ENCODE measurements around the gene RAPGEF1. TPM values are rescaled to one million over a fixed set of nuclear protein-coding genes. Genes with fewer than 3 reads are reported as not detected.
A peak's percentile ranks its signal among the peaks of the same experiment; 100 is the strongest.
"Not testable (repeated sequence)": the region's sequence is repeated elsewhere in the genome, so short reads cannot be mapped to it uniquely, and the experiment has no call there.

The RAPGEF1 gene
- total and polyA plus RNA-seq, 10 donors, result 16.9 to 137 (median 104) TPM

DNA sequence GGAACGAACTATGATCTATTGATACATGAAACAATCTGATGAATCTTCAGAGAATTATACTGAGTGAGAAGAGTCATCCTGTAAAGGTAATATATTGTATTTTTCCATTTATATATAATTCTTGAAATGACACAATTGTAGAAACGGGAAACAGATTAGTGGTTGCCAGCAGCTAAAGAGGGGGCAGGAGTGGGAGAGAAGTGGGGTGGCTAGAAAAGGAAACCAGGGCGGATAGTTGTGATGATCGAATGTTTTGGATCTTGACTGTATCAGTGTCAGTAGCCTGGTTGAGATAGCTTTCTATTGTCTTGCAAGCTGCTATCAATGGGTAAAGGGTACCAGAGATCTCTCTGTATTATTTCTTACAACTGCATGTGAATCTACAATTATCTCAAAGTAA is 17.7 kb upstream of the RAPGEF1 start:
- Histone ChIP-seq H3K27ac (no peak overlapping the region), H3K36me3 (no peaks in the 10 kb centered on the region), H3K4me3 (no peak overlapping the region), H3K27me3 (replicated peaks in 1 of 7) (peaks cover 0 to 63% (median 0%) of the 10 kb centered on the region in 7 donors), H3K9me3 (no peaks in the 10 kb centered on the region), H3K4me1 (peaks cover 0 to 13% (median 7%) of the 10 kb centered on the region in 6 donors)
- intact Hi-C loops (cut with DNase I; ENCODE audit: low total_unique reads), result no loop called here
- TF ChIP-seq, protein P1, sequence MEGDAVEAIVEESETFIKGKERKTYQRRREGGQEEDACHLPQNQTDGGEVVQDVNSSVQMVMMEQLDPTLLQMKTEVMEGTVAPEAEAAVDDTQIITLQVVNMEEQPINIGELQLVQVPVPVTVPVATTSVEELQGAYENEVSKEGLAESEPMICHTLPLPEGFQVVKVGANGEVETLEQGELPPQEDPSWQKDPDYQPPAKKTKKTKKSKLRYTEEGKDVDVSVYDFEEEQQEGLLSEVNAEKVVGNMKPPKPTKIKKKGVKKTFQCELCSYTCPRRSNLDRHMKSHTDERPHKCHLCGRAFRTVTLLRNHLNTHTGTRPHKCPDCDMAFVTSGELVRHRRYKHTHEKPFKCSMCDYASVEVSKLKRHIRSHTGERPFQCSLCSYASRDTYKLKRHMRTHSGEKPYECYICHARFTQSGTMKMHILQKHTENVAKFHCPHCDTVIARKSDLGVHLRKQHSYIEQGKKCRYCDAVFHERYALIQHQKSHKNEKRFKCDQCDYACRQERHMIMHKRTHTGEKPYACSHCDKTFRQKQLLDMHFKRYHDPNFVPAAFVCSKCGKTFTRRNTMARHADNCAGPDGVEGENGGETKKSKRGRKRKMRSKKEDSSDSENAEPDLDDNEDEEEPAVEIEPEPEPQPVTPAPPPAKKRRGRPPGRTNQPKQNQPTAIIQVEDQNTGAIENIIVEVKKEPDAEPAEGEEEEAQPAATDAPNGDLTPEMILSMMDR (IDR thresholded peaks at IDR 0.05 in 8 of 11, conservative IDR thresholded peaks at IDR 0.05 in 3 of 11), result no peak
- TF ChIP-seq POLR2AphosphoS5 (IDR thresholded peaks at IDR 0.05) (no peak), POLR2A (IDR thresholded peaks at IDR 0.05) (no peak)
- DNase-seq, result no peak
- WGBS, 5 donors, result 25 to 57% (median 39%) methylated on average over 4 of the region's 4 CpGs

DNA sequence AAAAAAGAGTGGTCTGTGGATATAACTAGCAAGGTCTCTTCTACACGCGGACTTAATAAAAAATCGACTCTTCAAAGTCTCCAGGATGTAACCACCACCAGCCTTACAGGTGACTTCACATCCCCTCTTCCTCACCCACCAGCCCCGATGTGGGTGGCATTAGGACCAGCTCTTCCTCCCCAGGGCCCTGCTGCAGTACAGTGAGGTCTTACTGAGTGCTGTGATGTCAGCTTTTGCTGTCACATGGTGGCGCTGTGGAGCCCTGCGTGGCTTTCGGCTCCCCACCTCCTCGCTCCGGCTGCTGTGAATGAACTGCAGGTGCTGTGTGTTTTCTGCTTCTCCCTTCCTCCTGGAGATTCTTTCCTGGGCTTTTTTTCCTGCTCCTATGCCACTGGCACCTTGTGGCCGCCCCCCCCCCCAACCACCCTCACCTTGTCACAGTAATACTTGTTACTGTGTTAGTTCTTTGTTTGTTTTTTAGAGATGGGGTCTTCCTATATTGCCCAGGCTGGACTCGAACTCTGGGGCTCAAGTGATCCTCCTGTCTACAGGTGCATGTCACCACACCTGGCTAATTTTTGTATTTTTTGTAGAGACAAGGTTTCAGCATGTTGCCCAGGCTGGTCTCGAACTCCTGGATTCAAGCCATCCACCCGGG is 15.8 kb upstream of the RAPGEF1 start:
- TF ChIP-seq POLR2AphosphoS5 (IDR thresholded peaks at IDR 0.05) (peak in 2 of 3 donors; percentile 31 to 35), POLR2A (IDR thresholded peaks at IDR 0.05) (no peak)
- TF ChIP-seq, protein P1 (IDR thresholded peaks at IDR 0.05 in 8 of 11, conservative IDR thresholded peaks at IDR 0.05 in 3 of 11), result peak in 10 of 11 experiments; percentile 30 to 78 (median 64)
- Histone ChIP-seq H3K4me3 (no peak overlapping the region), H3K9me3 (no peaks in the 10 kb centered on the region), H3K27ac (no peak overlapping the region), H3K27me3 (replicated peaks in 1 of 7) (peaks cover 0 to 48% (median 0%) of the 10 kb centered on the region in 7 donors), H3K4me1 (peaks cover 0 to 8% (median 1%) of the 10 kb centered on the region in 6 donors), H3K36me3 (no peaks in the 10 kb centered on the region)
- WGBS, 5 donors, result 18 to 21% (median 20%) methylated on average over 13 of the region's 13 CpGs
- DNase-seq, result peak; percentile 94
- intact Hi-C loops (cut with DNase I; ENCODE audit: low total_unique reads), result no loop called here

DNA sequence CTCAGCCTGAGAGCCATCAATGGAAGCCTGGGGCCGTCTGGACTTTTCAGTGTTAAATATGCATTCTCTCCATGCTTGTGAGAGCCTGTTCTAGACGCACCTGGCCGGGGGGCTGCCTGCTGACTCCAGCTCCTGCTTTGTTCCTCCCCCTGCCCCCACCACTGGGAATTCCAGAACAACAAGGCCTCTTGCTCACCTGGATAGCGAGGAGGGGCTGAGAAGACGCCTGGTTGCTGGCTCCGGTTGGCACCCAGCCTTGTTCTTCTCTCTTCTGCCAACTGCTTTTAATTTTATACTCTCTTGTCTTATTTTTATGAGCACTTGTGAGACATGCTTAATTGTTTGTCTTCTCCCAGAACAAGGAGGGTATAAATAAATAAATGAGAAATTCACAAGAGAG is 15.0 kb upstream of the RAPGEF1 start:
- H3K27me3 ChIP-seq (replicated peaks in 1 of 7), result peaks cover 0 to 48% (median 0%) of the 10 kb centered on the region in 7 donors
- no peaks in the 10 kb centered on the region for H3K9me3 ChIP-seq
- no peak overlapping the region for H3K4me3 ChIP-seq
- DNase-seq, result no peak
- H3K27ac ChIP-seq, result no peak overlapping the region
- peaks cover 0 to 8% (median 1%) of the 10 kb centered on the region in 6 donors for H3K4me1 ChIP-seq
- H3K36me3 ChIP-seq, result no peaks in the 10 kb centered on the region
- TF ChIP-seq POLR2A (IDR thresholded peaks at IDR 0.05) (no peak), POLR2AphosphoS5 (IDR thresholded peaks at IDR 0.05) (no peak)
- TF ChIP-seq, protein P1 (IDR thresholded peaks at IDR 0.05 in 8 of 11, conservative IDR thresholded peaks at IDR 0.05 in 3 of 11), result no peak
- intact Hi-C loops (cut with DNase I; ENCODE audit: low total_unique reads), result no loop called here
- 70 to 88% (median 75%) methylated on average over 6 of the region's 6 CpGs for WGBS, 5 donors

DNA sequence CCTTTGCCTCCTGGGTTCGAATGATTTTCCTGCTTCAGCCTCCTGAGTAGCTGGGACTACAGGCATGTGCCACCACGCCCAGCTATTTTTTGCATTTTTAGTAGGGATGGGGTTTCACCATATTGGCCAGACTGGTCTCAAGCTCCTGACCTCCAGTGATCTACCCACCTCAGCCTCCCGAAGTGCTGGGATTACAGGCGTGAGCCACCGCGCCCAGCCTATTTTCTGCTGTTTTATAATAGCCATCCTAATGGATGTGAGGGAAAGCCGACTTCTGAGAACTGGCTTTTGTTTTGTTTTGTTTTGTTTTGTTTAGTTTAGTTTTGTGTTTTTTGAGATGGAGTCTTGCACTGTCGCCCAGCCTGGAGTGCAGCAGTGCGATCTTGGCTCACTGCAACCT is 13.9 kb upstream of the RAPGEF1 start:
- H3K27ac ChIP-seq; intact Hi-C loops (cut with DNase I; ENCODE audit: low total_unique reads); H3K4me3 ChIP-seq; H3K9me3 ChIP-seq; DNase-seq; H3K36me3 ChIP-seq; H3K4me1 ChIP-seq: not testable (repeated sequence)
- WGBS, 5 donors, result 89 to 96% (median 90%) methylated on average over 9 of the region's 9 CpGs
- peaks cover 0 to 47% (median 0%) of the 10 kb centered on the region in 7 donors for H3K27me3 ChIP-seq (replicated peaks in 1 of 7)

All from spleen (tissue), 11 donors.